ENCODE measurements around the gene CNTN4.

CNTN4 gene

DNA sequence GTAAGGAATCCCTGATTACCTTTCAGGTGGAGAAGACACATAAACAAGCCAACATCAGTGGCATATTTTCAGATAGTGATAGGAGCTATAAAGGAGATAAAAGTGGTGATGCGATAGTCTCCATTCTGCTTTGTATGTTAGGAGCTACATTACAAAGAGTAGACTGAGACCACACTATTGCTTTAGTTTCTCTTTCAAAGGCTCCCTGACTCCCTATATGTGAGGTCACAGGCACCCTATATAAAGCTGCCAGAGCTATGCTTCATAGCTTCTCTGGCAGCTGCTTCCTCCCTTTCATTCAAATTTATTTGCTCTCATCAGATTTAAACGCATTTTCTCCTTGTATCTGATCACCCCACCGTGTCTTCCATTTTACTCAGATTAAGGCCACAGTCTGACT, 544.9 kb downstream of the CNTN4 start:
- no peaks in the 10 kb centered on the region for H3K4me1 Mint-ChIP-seq
- H3K36me3 Mint-ChIP-seq (ENCODE audit: low read depth) = no peaks in the 10 kb centered on the region
- ATAC-seq = no peak
- H3K27me3 Mint-ChIP-seq = no peaks in the 10 kb centered on the region
- no peak for DNase-seq
- no peaks in the 10 kb centered on the region for H3K9me3 Mint-ChIP-seq
- no peak overlapping the region for H3K4me3 Mint-ChIP-seq
- H3K27ac Mint-ChIP-seq = no peak overlapping the region

DNA sequence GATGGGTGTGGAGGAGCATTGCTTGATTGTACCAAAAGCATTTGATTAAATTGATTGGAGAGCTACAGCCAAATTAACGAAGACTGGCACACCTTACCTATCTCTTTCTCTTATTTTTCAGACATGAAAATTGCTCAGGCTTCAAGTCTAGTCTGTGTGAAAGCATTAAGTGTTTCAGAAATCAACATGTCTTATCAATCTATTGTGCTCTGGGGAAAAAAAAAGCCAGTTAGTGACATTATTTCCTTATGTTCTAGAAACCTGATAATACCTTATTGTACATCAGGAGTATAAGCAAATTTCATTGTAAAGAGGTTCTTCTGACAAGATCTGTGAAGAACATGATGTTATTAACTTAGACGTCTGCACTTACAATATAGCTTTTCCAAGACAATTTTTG, 546.3 kb downstream of the CNTN4 start:
- no peaks in the 10 kb centered on the region for H3K9me3 Mint-ChIP-seq
- no peak overlapping the region for H3K27ac Mint-ChIP-seq
- no peaks in the 10 kb centered on the region for H3K27me3 Mint-ChIP-seq
- H3K4me3 Mint-ChIP-seq = no peak overlapping the region
- no peak for ATAC-seq
- no peaks in the 10 kb centered on the region for H3K4me1 Mint-ChIP-seq
- no peaks in the 10 kb centered on the region for H3K36me3 Mint-ChIP-seq (ENCODE audit: low read depth)
- DNase-seq = no peak

DNA sequence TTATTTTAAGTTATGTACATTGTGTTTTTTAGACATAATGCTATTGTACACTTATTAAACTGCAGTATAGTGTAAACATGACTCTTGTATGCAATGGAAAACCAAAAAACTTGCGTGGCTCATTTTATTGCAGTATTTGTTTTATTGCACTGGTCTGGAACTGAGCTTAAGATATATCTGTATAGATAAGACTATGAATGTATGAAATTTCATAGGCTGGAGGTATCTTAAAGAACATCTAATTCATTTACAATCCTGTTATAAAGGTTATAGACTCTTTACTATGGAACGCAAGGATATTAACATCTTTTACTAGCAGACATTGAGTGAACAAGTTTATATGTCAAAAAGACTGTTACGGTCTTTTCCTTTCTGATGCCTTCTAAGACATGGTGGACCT, 552.1 kb downstream of the CNTN4 start:
- no peaks in the 10 kb centered on the region for H3K4me1 Mint-ChIP-seq
- H3K9me3 Mint-ChIP-seq = no peaks in the 10 kb centered on the region
- H3K4me3 Mint-ChIP-seq = no peak overlapping the region
- DNase-seq = no peak
- H3K36me3 Mint-ChIP-seq (ENCODE audit: low read depth) = no peaks in the 10 kb centered on the region
- peaks cover 2% of the 10 kb centered on the region for H3K27me3 Mint-ChIP-seq
- no peak for ATAC-seq
- no peak overlapping the region for H3K27ac Mint-ChIP-seq

DNA sequence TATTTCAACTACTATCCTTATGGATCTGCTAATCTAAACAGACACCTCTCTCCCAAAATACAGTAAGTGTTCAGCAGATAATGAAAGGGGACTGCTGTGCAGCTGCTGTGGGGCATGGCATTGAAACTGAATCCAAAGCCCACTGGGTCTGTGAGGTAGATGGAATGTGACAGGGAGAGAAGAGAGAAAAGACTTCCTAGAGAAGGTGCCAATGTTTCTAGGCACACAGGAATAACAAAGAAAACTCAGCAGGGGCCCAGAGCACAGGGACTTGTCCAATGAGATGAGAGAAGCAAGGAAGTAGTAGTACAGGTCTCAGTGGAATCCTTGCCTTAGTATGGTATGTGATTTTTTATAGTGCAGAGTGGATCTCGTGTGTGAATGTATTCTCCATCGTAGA, 553.7 kb downstream of the CNTN4 start:
- Mint-ChIP-seq H3K9me3 (no peaks in the 10 kb centered on the region), H3K27ac (no peak overlapping the region), H3K27me3 (peaks cover 2% of the 10 kb centered on the region), H3K36me3 (ENCODE audit: low read depth) (no peaks in the 10 kb centered on the region), H3K4me3 (no peak overlapping the region), H3K4me1 (no peaks in the 10 kb centered on the region)
- ATAC-seq (no peak), DNase-seq (no peak)

DNA sequence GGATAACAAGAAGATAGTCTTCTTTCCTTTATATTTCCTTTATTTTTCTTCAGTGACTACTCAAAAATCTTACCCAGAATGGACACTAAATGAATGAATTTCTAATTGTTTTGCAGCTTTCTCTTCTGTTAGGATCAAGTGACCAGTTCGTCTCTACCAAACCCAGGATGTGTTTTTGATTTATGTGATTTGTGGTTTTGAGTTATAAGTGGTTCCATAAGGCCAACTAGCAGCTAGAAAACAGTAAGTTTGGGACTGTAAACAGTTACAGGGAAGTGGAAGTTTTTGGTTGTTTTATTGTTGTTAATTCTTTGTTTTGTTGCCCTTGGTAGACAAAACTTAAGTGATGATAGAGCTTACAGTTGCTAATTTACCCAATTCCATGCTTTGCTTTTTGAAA, 555.0 kb downstream of the CNTN4 start:
- DNase-seq (no peak), ATAC-seq (no peak)
- Mint-ChIP-seq H3K27ac (no peak overlapping the region), H3K27me3 (peaks cover 4% of the 10 kb centered on the region), H3K36me3 (ENCODE audit: low read depth) (no peaks in the 10 kb centered on the region), H3K4me3 (no peak overlapping the region), H3K9me3 (no peaks in the 10 kb centered on the region), H3K4me1 (no peaks in the 10 kb centered on the region)

DNA sequence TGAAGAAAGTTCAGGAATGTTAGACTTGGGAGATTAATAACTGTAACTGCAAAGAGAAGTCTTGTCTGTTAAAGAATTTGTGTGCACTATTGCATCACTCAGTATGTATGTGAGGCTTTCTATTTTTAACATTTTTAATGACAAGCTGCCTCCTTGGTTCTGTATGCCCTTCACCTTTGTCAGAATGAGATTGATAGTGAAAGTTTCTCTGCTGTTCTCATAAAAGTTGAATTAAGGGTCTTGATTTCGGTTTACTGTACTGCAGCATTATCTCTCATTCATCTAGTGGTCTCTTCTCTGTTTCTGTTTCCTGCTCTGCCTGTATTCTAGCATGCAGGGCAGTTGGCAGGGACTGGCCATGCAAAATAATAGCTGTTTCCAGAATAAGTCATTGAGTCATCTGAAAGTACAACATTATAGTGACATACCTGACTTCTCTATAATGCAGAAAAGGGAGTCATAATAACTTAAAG, 556.6 kb downstream of the CNTN4 start:
- peaks cover 4% of the 10 kb centered on the region for H3K27me3 Mint-ChIP-seq
- H3K27ac Mint-ChIP-seq = no peak overlapping the region
- DNase-seq (no peak), ATAC-seq (no peak)
- H3K9me3 Mint-ChIP-seq = no peaks in the 10 kb centered on the region
- H3K4me1 Mint-ChIP-seq = no peaks in the 10 kb centered on the region
- no peak overlapping the region for H3K4me3 Mint-ChIP-seq
- H3K36me3 Mint-ChIP-seq (ENCODE audit: low read depth) = no peaks in the 10 kb centered on the region

DNA sequence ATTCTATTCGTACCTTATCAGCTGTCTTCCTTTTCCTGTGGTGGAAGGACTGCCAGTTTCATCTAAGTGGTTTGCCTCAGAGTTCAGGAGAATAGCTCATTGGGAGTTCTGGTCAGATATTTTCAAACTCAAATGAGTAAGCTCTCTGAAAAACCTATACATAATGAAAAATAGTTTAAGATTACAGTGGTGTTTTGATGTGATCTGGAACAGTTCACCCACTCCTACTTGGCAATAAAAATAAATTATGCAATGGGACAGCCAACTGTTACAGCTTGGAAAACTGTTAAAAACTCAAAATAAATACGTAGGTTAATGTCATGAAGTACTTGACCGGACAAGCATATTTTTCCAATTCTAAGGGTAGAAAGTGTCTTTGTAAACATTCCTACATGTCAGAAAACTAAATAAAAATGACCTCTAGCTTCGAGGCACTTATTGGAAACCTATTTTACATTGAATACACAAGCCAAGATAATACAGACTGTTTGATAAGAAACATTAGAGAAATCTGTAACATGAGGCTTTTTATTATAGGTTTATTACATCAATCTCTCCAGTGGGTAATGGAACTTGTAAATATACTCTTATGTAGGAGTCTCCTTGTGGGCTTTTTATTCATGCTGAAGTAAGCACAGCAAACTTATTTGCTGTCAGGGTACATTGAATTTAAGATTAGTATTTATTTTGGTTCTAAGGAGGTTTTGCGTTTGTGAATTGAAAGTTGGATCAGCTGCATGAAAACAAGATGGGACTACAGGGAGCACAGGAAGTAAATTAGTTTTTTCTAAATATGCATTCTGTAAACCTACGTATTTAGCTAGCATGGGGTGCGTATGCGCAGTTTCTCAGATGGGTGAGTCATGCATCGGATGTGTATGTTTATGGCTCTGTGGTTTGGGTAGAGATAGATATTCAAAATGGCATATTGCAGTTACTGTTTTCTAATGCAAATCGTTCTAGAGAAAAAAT, 558.4 kb downstream of the CNTN4 start:
- no peaks in the 10 kb centered on the region for H3K9me3 Mint-ChIP-seq
- H3K36me3 Mint-ChIP-seq (ENCODE audit: low read depth) = no peaks in the 10 kb centered on the region
- H3K4me3 Mint-ChIP-seq = no peak overlapping the region
- peaks cover 4% of the 10 kb centered on the region for H3K27me3 Mint-ChIP-seq
- H3K4me1 Mint-ChIP-seq = no peaks in the 10 kb centered on the region
- H3K27ac Mint-ChIP-seq = no peak overlapping the region
- DNase-seq (no peak), ATAC-seq (no peak)

DNA sequence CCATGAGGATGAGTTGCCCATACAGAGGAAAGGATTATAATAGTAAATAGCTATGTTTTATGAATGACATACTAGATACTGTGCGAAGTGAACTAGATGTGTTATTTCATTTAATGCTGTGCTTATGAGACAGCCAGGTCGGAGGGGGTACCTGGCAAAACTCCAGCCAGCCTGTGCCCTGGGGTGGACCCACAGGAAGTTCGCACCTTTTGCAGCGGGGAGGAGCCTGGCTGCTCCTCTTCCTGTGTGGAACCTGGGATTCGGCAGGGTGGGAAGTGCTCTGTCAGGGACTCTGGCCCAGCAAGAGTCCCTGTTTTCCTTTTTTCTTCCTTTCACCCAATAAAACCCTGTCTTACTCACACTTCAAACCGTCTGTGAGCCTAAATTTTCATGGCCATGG, 559.3 kb downstream of the CNTN4 start:
- H3K27me3 Mint-ChIP-seq = peaks cover 4% of the 10 kb centered on the region
- DNase-seq (no peak), ATAC-seq (no peak)
- H3K4me1 Mint-ChIP-seq = no peaks in the 10 kb centered on the region
- no peak overlapping the region for H3K4me3 Mint-ChIP-seq
- H3K36me3 Mint-ChIP-seq (ENCODE audit: low read depth) = no peaks in the 10 kb centered on the region
- no peak overlapping the region for H3K27ac Mint-ChIP-seq
- no peaks in the 10 kb centered on the region for H3K9me3 Mint-ChIP-seq

DNA sequence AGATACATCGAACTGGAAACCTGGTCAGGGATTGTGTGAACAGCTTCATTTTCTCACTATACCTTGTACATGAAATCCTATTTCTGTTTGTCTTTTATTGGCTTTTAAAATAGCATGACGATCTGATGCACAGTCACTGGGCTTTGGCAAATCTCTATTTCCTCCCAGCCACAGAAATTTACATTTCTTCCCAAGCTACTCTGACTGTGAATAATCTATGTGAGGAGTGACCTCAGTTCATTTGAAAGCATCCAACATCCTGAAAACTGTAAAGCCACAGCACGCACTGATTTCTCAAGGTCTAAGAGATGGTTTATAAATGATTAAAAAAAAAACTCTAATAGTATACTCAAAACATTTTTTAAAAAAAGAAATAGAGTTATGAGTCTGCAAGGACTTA, 561.2 kb downstream of the CNTN4 start:
- Mint-ChIP-seq H3K27ac (no peak overlapping the region), H3K4me3 (no peak overlapping the region), H3K4me1 (no peaks in the 10 kb centered on the region), H3K36me3 (ENCODE audit: low read depth) (no peaks in the 10 kb centered on the region), H3K27me3 (peaks cover 2% of the 10 kb centered on the region), H3K9me3 (no peaks in the 10 kb centered on the region)
- ATAC-seq (no peak), DNase-seq (no peak)

DNA sequence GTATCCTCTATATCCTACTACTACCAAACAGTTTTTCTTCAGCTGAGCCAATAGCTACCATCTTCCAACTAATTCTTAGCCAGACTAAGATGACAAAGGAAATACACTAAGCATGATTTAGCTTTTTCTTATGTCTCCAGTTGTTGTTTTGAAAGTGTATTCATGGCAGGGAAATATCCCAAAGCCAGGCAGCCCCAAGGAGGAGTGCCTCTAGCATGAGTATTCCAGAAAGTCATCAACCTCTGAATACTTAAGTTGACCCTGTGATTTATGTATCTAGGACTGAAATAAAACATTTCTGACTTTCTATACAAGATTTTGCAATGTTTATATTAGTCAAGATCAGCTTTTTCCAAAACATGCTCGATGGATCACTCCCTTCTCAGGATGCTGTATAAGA, 562.4 kb downstream of the CNTN4 start:
- H3K36me3 Mint-ChIP-seq (ENCODE audit: low read depth) = no peaks in the 10 kb centered on the region
- H3K27ac Mint-ChIP-seq = no peak overlapping the region
- H3K4me1 Mint-ChIP-seq = no peaks in the 10 kb centered on the region
- no peaks in the 10 kb centered on the region for H3K9me3 Mint-ChIP-seq
- ATAC-seq (no peak), DNase-seq (no peak)
- H3K27me3 Mint-ChIP-seq = peaks cover 2% of the 10 kb centered on the region
- no peak overlapping the region for H3K4me3 Mint-ChIP-seq

DNA sequence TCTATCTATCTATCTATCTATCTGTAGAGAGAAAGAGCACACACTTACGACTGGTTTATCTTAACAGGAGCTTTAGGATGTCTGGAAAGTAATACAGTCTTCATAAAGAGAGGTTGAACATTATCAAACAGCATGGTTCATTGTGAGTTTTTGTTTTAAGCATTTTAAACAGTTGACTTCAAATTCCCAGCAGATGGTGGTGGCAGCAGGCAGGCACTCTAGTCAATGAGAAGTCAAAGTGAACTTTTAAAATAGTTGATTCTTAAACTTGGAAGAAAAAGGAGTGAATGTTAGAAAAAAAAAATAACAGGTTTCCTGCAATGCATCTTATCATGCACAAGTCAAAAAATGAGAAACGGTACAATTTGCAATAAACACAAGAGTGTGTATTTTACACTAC, 578.8 kb downstream of the CNTN4 start:
- Mint-ChIP-seq H3K27me3 (no peaks in the 10 kb centered on the region), H3K4me1 (no peaks in the 10 kb centered on the region), H3K9me3 (no peaks in the 10 kb centered on the region), H3K4me3 (no peak overlapping the region), H3K27ac (no peak overlapping the region), H3K36me3 (ENCODE audit: low read depth) (no peaks in the 10 kb centered on the region)
- ATAC-seq = no peak
- no peak for DNase-seq

DNA sequence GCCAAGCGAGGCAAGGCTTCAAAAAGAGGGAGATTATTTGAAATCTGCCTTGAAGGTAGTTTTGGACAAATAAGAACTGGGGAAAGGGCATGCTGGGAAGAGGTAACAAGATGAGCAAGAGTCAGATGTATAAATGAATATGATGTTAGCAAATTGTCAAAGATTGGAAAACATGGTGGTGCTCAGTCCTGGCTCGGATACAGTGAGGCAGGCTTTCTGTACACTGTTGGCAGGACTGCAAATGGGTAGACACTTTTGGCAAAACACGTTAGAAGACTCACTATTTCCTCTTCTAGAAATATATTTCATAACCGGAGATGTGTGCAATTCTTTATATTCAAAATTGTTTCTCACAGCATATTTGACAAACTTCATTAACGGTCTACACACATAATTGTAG, 581.6 kb downstream of the CNTN4 start:
- no peak overlapping the region for H3K4me3 Mint-ChIP-seq
- H3K9me3 Mint-ChIP-seq = no peaks in the 10 kb centered on the region
- H3K27ac Mint-ChIP-seq = no peak overlapping the region
- no peaks in the 10 kb centered on the region for H3K4me1 Mint-ChIP-seq
- no peak for ATAC-seq
- no peak for DNase-seq
- no peaks in the 10 kb centered on the region for H3K36me3 Mint-ChIP-seq (ENCODE audit: low read depth)
- no peaks in the 10 kb centered on the region for H3K27me3 Mint-ChIP-seq

DNA sequence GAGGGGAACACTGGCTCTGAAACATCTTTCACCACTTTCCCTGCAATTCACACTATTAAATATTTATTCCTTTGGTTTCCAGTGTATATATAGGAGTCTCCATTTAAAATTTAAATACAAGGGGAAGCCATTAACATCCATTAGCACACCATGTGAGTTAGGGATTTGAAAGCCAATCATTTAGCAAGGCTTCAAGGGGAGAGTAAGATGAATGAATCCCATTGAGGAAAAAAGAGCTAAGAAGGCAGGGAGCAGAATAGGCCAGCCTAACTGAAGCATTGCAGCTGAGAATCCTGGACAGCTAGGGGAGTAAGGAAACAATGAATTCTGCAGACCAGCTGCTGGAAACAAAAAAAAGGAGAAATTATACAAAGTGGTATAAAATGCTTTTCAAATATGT, 585.4 kb downstream of the CNTN4 start:
- Mint-ChIP-seq H3K27ac (no peak overlapping the region), H3K36me3 (ENCODE audit: low read depth) (no peaks in the 10 kb centered on the region), H3K27me3 (no peaks in the 10 kb centered on the region), H3K4me1 (no peaks in the 10 kb centered on the region), H3K4me3 (no peak overlapping the region), H3K9me3 (no peaks in the 10 kb centered on the region)
- ATAC-seq = no peak
- DNase-seq = no peak

DNA sequence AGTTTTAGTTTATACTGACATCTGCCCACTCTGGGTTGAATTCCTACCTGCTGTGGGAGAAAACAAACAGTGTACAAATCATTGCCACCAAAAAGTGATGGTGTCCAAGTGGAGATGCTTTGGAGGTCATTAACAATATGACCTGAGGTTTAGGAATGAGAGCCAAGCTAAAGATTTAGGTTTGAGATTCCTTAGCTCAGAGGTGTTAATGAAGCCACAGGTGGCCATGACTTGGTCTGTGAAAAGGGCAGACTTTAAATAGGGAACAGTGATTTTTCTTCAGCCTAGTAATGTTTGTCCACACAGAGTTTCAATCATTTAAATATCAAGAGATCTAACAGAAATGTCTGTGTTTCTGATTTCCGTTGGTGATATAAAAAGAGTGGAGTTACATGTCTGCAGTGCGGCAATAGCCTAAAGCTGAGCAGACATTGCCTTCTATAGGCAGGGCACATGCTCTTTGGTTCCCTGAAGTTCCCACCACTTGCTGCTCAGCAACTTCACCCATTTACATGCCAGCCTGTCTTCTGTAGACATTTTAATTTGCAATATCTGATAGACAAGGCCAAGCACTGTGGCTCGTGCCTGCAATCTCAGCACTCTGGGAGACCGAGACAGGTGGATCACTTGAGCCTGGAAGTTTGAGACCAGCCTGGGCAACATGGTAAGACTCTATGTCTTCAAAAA, 588.3 kb downstream of the CNTN4 start:
- DNase-seq (no peak), ATAC-seq (no peak)
- H3K27ac Mint-ChIP-seq = no peak overlapping the region
- no peaks in the 10 kb centered on the region for H3K9me3 Mint-ChIP-seq
- H3K36me3 Mint-ChIP-seq (ENCODE audit: low read depth) = no peaks in the 10 kb centered on the region
- H3K4me1 Mint-ChIP-seq = no peaks in the 10 kb centered on the region
- H3K27me3 Mint-ChIP-seq = no peaks in the 10 kb centered on the region
- no peak overlapping the region for H3K4me3 Mint-ChIP-seq

DNA sequence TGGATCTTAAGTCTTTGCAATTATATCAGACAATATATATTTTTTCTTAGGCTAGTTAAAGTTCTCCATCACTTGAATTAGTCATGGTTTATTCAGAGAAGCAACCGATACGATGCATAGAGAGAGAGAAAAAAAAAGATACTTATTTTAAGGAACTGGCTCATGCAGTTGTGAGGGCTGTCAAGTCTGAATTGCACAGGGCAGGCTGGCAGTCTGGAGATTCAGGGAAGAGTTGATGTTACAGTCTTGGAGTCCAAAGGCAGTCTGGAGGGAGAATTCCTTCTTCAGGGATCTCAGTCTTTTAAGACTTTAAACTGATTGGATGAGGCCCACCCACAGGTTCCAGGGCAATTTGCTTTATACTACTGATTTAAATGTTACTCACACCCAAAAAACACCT, 598.9 kb downstream of the CNTN4 start:
- Mint-ChIP-seq H3K4me1 (no peaks in the 10 kb centered on the region), H3K27ac (no peak overlapping the region), H3K27me3 (no peaks in the 10 kb centered on the region), H3K36me3 (ENCODE audit: low read depth) (no peaks in the 10 kb centered on the region), H3K4me3 (no peak overlapping the region), H3K9me3 (no peaks in the 10 kb centered on the region)
- ATAC-seq = no peak
- DNase-seq = no peak
